Measurements from ENCODE around the gene CABYR.

The CABYR gene

GRCh38 chr18:24138789-24139616, at the start of gene CABYR:
Gene CABYR (plus strand): TSS chr18:24139062. CDS start chr18:24143115, 4,053 bp downstream.
- DNase-seq, result peak; percentile 85

GRCh38 chr18:24089076-24089475, 49.8 kb upstream of the CABYR start:
- no peak for DNase-seq

GRCh38 chr18:24089515-24090337, 49.1 kb upstream of the CABYR start:
- DNase-seq, result no peak

- DNase-seq, result no peak
Observed at GRCh38 chr18:24090876-24091275, 48.0 kb upstream of the CABYR start.

- DNase-seq, result no peak
Observed at GRCh38 chr18:24094561-24094960, 44.3 kb upstream of the CABYR start.

GRCh38 chr18:24095976-24096375, 42.9 kb upstream of the CABYR start:
- no peak for DNase-seq

GRCh38 chr18:24103320-24104021, 35.4 kb upstream of the CABYR start:
- no peak for DNase-seq

GRCh38 chr18:24104486-24104885, 34.4 kb upstream of the CABYR start:
- DNase-seq, result no peak

GRCh38 chr18:24108641-24109040, 30.2 kb upstream of the CABYR start:
- no peak for DNase-seq

GRCh38 chr18:24111936-24112335, 26.9 kb upstream of the CABYR start:
- no peak for DNase-seq

- DNase-seq, result no peak
Observed at GRCh38 chr18:24112464-24112863, 26.4 kb upstream of the CABYR start.

GRCh38 chr18:24112874-24113615, 25.8 kb upstream of the CABYR start:
- no peak for DNase-seq

- DNase-seq, result no peak
Observed at GRCh38 chr18:24114924-24115549, 23.8 kb upstream of the CABYR start.

- DNase-seq, result no peak
Observed at GRCh38 chr18:24115628-24116027, 23.2 kb upstream of the CABYR start.

GRCh38 chr18:24118750-24119577, 19.9 kb upstream of the CABYR start:
- DNase-seq, result peak; percentile 84

- DNase-seq, result no peak
Observed at GRCh38 chr18:24120676-24121075, 18.2 kb upstream of the CABYR start.

GRCh38 chr18:24121625-24122024, 17.2 kb upstream of the CABYR start:
- DNase-seq, result no peak

- DNase-seq, result no peak
Observed at GRCh38 chr18:24126155-24126961, 12.5 kb upstream of the CABYR start.

- no peak for DNase-seq
Observed at GRCh38 chr18:24127735-24128134, 11.1 kb upstream of the CABYR start.

- DNase-seq, result no peak
Observed at GRCh38 chr18:24128700-24129099, 10.2 kb upstream of the CABYR start.
